Hepatocyte (in vitro differentiated cells): ENCODE measurements around the gene AKR7A2. TPM values are rescaled to one million over a fixed set of nuclear protein-coding genes. Genes with fewer than 3 reads are reported as not detected.

Experiments used
- DNase-seq: peaks from one replicate; pipeline ENCODE4 v3.0.0-alpha.2; 2016; ENCODE audit warnings: low spot score
- H2AFZ ChIP-seq: fragments of 200-600 bp; sonication (generic); 2 replicates; pipeline ENCODE4 v1.6.0; 2016; ENCODE audit warnings: antibody characterized with exemption, mild to moderate bottlenecking
- H3K27ac ChIP-seq: fragments of 200-600 bp; sonication (generic); 2 replicates; pipeline ENCODE4 v1.5.1; 2016; ENCODE audit warnings: mild to moderate bottlenecking
- H3K27me3 ChIP-seq: fragments of 200-600 bp; sonication (generic); 2 replicates; pipeline ENCODE4 v1.6.1; 2016
- H3K36me3 ChIP-seq: fragments of 200-600 bp; sonication (generic); replicated peaks from 2 replicates; pipeline ENCODE4 v1.5.1; 2016; ENCODE audit warnings: low read depth; ENCODE audit not compliant: insufficient read depth
- H3K4me1 ChIP-seq: fragments of 200-600 bp; sonication (generic); 2 replicates; pipeline ENCODE4 v1.5.1; 2016; ENCODE audit warnings: mild to moderate bottlenecking, moderate library complexity; ENCODE audit not compliant: insufficient read depth
- H3K4me2 ChIP-seq: fragments of 200-600 bp; sonication (generic); 2 replicates; pipeline ENCODE4 v1.6.0; 2016
- H3K4me3 ChIP-seq: fragments of 200-600 bp; sonication (generic); 2 replicates; pipeline ENCODE4 v1.5.1; 2016; ENCODE audit warnings: mild to moderate bottlenecking
- H3K79me2 ChIP-seq: fragments of 200-600 bp; sonication (generic); 2 replicates; pipeline ENCODE4 v1.6.0; 2017; ENCODE audit warnings: mild to moderate bottlenecking
- H3K9me2 ChIP-seq: fragments of 200-600 bp; sonication (generic); replicated peaks from 2 replicates; pipeline ENCODE4 v1.6.0; 2017; ENCODE audit warnings: mild to moderate bottlenecking; ENCODE audit not compliant: insufficient read depth
- H3K9me3 ChIP-seq: fragments of 200-600 bp; sonication (generic); 2 replicates; pipeline ENCODE4 v1.5.1; 2016; ENCODE audit warnings: low read depth, mild to moderate bottlenecking
- H4K20me1 ChIP-seq: fragments of 200-600 bp; sonication (generic); 2 replicates; pipeline ENCODE4 v1.6.0; 2016; ENCODE audit warnings: mild to moderate bottlenecking; ENCODE audit not compliant: insufficient read depth, poor library complexity, severe bottlenecking
- CTCF ChIP-seq: fragments of 200-600 bp; sonication (generic); IDR thresholded peaks from 2 replicates; pipeline ENCODE4 v1.5.1; 2016; ENCODE audit warnings: antibody characterized with exemption, mild to moderate bottlenecking; ENCODE audit not compliant: poor library complexity
- EZH2 ChIP-seq: fragments of 200-600 bp; sonication (generic); IDR thresholded peaks from 2 replicates; pipeline ENCODE4 v1.6.1; 2016; ENCODE audit warnings: antibody characterized with exemption, mild to moderate bottlenecking, borderline replicate concordance
- EZH2phosphoT487 ChIP-seq: fragments of 200-600 bp; sonication (generic); IDR thresholded peaks from one replicate; pipeline ENCODE4 v1.6.1; 2018; ENCODE audit warnings: antibody characterized with exemption, mild to moderate bottlenecking, low read depth, moderate library complexity; ENCODE audit not compliant: unreplicated experiment, severe bottlenecking
- WGBS: methylation state at CpG from one replicate; pipeline ENCODE4 v1.1.6; 2016; ENCODE audit warnings: low lambda C conversion rate; ENCODE audit errors: missing lambda C conversion rate; 5-methylcytosine and 5-hydroxymethylcytosine counted together
- polyA plus RNA-seq: library from polyadenylated mRNA; unstranded; fragments of >200 nt; fragmentation: Nextera tagmentation; extraction: Ambion mirVana; gene quantifications from 2 replicates; pipeline ENCODE4 v1.2.1, GENCODE V29; 2016
- total RNA-seq: library from RNA; depleted of rRNA; stranded (reverse); fragments of >200 nt; gene quantifications from 2 replicates; pipeline ENCODE4 v1.2.3, GENCODE V29; 2014

The AKR7A2 gene
- total and polyA plus RNA-seq, 2 experiments from 2014 or later, result 81.5 to 109 TPM

- TF ChIP-seq EZH2, result no peak
- no peak for TF ChIP-seq CTCF
- no peak for TF ChIP-seq EZH2phosphoT487
- Histone ChIP-seq H3K27ac (no peak overlapping the region), H3K4me1 (no peaks in the 10 kb centered on the region), H3K36me3 (no peaks in the 10 kb centered on the region), H4K20me1 (no peaks in the 10 kb centered on the region), H3K9me2 (no peaks in the 10 kb centered on the region), H2AFZ (no peak overlapping the region), H3K4me2 (no peak overlapping the region), H3K4me3 (no peak overlapping the region), H3K79me2 (no peaks in the 10 kb centered on the region), H3K9me3 (no peaks in the 10 kb centered on the region), H3K27me3 (no peaks in the 10 kb centered on the region)
- DNase-seq, result no peak
- 97% methylated on average over 23 of the region's 23 CpGs for WGBS
These were observed 12.2 kb upstream of the AKR7A2 start for GRCh38 chr1:19323987-19324664.

GRCh38 chr1:19322481-19322880 lies 10.5 kb upstream of the AKR7A2 start:
- no peaks in the 10 kb centered on the region for H3K36me3 ChIP-seq
- 98% methylated on average over 10 of the region's 10 CpGs for WGBS
- TF ChIP-seq CTCF (no peak), EZH2 (no peak), EZH2phosphoT487 (no peak)

GRCh38 chr1:19321071-19321470 lies 9.1 kb upstream of the AKR7A2 start:
- no peaks in the 10 kb centered on the region for H3K27me3 ChIP-seq
- H2AFZ ChIP-seq, result no peak overlapping the region
- no peak for DNase-seq
- no peak overlapping the region for H3K27ac ChIP-seq
- H4K20me1 ChIP-seq, result peaks cover 2% of the 10 kb centered on the region
- no peaks in the 10 kb centered on the region for H3K36me3 ChIP-seq
- no peaks in the 10 kb centered on the region for H3K9me2 ChIP-seq
- 87% methylated on average over 3 of the region's 3 CpGs for WGBS
- H3K9me3 ChIP-seq, result no peaks in the 10 kb centered on the region
- H3K4me3 ChIP-seq, result no peak overlapping the region
- peaks cover 3% of the 10 kb centered on the region for H3K79me2 ChIP-seq
- TF ChIP-seq EZH2phosphoT487 (no peak), CTCF (no peak), EZH2 (no peak)
- no peak overlapping the region for H3K4me2 ChIP-seq
- no peaks in the 10 kb centered on the region for H3K4me1 ChIP-seq

More at GRCh38 chr1:19322481-19322880, 10.5 kb upstream of the AKR7A2 start:
- no peak for DNase-seq
- Histone ChIP-seq H3K4me2 (no peak overlapping the region), H3K27me3 (no peaks in the 10 kb centered on the region), H3K4me3 (no peak overlapping the region), H3K9me2 (no peaks in the 10 kb centered on the region), H3K9me3 (no peaks in the 10 kb centered on the region), H3K79me2 (peaks cover under 1% of the 10 kb centered on the region), H3K4me1 (no peaks in the 10 kb centered on the region), H4K20me1 (no peaks in the 10 kb centered on the region), H3K27ac (no peak overlapping the region), H2AFZ (no peak overlapping the region)

- H3K9me2 ChIP-seq, result no peaks in the 10 kb centered on the region
- no peak overlapping the region for H3K4me2 ChIP-seq
- H3K27ac ChIP-seq, result no peak overlapping the region
- no peaks in the 10 kb centered on the region for H3K9me3 ChIP-seq
- DNase-seq, result no peak
- 90% methylated on average over 3 of the region's 3 CpGs for WGBS
- no peaks in the 10 kb centered on the region for H3K27me3 ChIP-seq
- H3K4me3 ChIP-seq, result no peak overlapping the region
- no peak overlapping the region for H2AFZ ChIP-seq
- peaks cover 2% of the 10 kb centered on the region for H4K20me1 ChIP-seq
- TF ChIP-seq CTCF (no peak), EZH2phosphoT487 (no peak), EZH2 (no peak)
- no peaks in the 10 kb centered on the region for H3K4me1 ChIP-seq
- H3K36me3 ChIP-seq, result no peaks in the 10 kb centered on the region
- peaks cover 11% of the 10 kb centered on the region for H3K79me2 ChIP-seq
These were observed 7.3 kb upstream of the AKR7A2 start for GRCh38 chr1:19319196-19319595.
